Measurements from ENCODE around the gene ODAM.

- TF ChIP-seq EZH2 (IDR thresholded peaks at IDR 0.05; ENCODE audit: low read depth, low read length, severe bottlenecking), result no peak
- TF ChIP-seq POLR2A (IDR thresholded peaks at IDR 0.05; ENCODE audit: control extremely low read depth in 1 of 2, low read depth in 2 of 2, low read length in 2 of 2), result no peak
- no peak for TF ChIP-seq RFX5 (IDR thresholded peaks at IDR 0.05; ENCODE audit: borderline replicate concordance, low read depth, low read length)
- TF ChIP-seq CTCF (IDR thresholded peaks at IDR 0.05; ENCODE audit: control extremely low read depth in 1 of 3, insufficient read depth in 1 of 3, low read depth in 1 of 3, low read length in 3 of 3), result no peak
- TF ChIP-seq TAF7 (optimal IDR thresholded peaks at IDR 0.05; ENCODE audit: borderline replicate concordance, low read depth, low read length), result no peak
- TF ChIP-seq MAX (IDR thresholded peaks at IDR 0.05), result no peak
These were observed 8.3 kb upstream of the ODAM start for GRCh38 chr4:70187216-70187615.
